ENCODE data around the gene CACNG5. TPM values are rescaled to one million over a fixed set of nuclear protein-coding genes. Genes with fewer than 3 reads are reported as not detected.

The CACNG5 gene
- total and polyA plus RNA-seq, 2 donors (not counting 1 experiment from before 2014, with no cell fraction given) = not detected

DNA sequence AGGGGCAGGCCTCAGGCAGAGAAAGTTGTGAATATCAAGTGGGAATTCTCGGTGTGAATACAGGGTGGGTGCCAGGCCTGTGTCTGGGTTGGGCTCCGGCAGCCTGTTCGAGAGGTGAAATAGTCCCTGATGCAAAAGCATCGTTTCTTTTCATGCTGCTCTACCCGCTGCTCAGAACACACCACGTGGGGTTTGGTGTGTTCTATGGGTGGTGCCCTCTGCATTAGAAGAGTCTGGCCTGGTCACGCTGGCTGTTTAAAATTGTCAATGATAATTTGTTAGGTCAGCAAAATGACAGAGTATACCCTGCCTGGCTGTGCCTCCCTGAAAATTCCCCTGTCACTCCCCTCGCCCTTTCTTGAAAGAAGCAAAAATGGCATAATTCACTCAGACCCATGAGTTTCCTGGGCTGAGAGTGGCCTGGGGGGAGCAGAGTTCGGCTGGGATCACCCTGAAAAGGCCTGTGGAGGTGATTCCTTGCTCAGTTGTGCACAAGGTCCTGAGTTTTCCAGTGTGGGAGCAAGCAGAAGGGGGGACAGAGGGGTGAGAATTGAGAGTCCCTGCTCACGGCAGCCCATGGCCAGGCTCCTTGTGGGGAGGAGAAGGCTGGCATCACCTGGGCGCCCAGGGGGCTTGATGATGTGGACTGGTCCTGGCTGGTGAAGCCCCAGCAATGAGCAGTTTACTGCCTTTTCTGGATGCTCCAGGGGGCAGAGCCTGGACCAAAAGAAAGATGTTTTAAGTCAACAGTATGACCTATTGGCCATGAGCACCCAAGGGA, 3.2 kb downstream of the CACNG5 start:
- H3K79me2 ChIP-seq (ENCODE audit: control insufficient read depth, insufficient read depth, low read length) = no peaks in the 10 kb centered on the region
- no peak overlapping the region for H3K27ac ChIP-seq (ENCODE audit: insufficient read depth, low read length)
- no peak overlapping the region for H3K4me3 ChIP-seq (replicated peaks in 1 of 4; ENCODE audit: control extremely low read depth in 1 of 4, insufficient read depth in 1 of 4, low read depth in 3 of 4, low read length in 4 of 4)
- H3K4me1 ChIP-seq (ENCODE audit: control insufficient read depth, extremely low read depth, insufficient read depth, low read length) = no peaks in the 10 kb centered on the region
- no peaks in the 10 kb centered on the region for H3K9me3 ChIP-seq (ENCODE audit: control insufficient read depth, insufficient read depth, low read depth, low read length)
- no peaks in the 10 kb centered on the region for H4K20me1 ChIP-seq (ENCODE audit: control insufficient read depth, extremely low read depth, insufficient read depth, low read length)
- DNase-seq (ENCODE audit: low read depth in 2 of 2) = no peak
- H3K27me3 ChIP-seq (ENCODE audit: control insufficient read depth, insufficient read depth, low read length) = peaks cover 30% of the 10 kb centered on the region
- H3K4me2 ChIP-seq (ENCODE audit: extremely low read depth, insufficient read depth, low read length) = no peak overlapping the region
- H3K36me3 ChIP-seq (ENCODE audit: control insufficient read depth, insufficient read depth, low read length) = no peaks in the 10 kb centered on the region
- no peak for TF ChIP-seq EZH2 (IDR thresholded peaks at IDR 0.05; ENCODE audit: low read length, missing control alignments)
- TF ChIP-seq, protein P1, sequence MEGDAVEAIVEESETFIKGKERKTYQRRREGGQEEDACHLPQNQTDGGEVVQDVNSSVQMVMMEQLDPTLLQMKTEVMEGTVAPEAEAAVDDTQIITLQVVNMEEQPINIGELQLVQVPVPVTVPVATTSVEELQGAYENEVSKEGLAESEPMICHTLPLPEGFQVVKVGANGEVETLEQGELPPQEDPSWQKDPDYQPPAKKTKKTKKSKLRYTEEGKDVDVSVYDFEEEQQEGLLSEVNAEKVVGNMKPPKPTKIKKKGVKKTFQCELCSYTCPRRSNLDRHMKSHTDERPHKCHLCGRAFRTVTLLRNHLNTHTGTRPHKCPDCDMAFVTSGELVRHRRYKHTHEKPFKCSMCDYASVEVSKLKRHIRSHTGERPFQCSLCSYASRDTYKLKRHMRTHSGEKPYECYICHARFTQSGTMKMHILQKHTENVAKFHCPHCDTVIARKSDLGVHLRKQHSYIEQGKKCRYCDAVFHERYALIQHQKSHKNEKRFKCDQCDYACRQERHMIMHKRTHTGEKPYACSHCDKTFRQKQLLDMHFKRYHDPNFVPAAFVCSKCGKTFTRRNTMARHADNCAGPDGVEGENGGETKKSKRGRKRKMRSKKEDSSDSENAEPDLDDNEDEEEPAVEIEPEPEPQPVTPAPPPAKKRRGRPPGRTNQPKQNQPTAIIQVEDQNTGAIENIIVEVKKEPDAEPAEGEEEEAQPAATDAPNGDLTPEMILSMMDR (conservative IDR thresholded peaks at IDR 0.05 in 1 of 2, IDR thresholded peaks at IDR 0.05 in 1 of 2; ENCODE audit: low read depth in 1 of 2, low read length in 2 of 2) = no peak
- H2AFZ ChIP-seq (ENCODE audit: low read length) = no peak overlapping the region
- no peak overlapping the region for H3K9ac ChIP-seq (ENCODE audit: insufficient read depth, low read length)

DNA sequence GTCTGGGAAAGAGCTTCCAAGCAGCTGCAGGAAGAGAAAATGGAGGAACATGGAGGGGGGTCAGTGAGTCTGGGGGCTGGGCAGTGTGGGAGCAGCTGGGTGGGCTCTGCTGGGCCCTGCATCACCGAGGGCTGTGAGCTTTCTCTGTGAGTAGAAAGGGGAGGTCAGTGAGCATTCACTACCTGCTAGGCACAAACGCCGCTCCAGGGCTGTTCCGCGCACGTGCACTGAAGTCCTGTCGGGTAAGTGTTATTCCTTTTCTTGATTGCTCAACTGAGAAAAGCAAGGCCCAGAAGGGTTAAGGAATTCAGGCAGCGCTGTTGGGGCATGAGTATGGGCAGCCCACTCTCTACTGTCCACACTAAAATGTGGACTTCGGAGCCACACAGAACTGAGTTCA, 4.7 kb downstream of the CACNG5 start:
- Histone ChIP-seq H3K27me3 (ENCODE audit: control insufficient read depth, insufficient read depth, low read length) (peaks cover 24% of the 10 kb centered on the region), H3K4me3 (replicated peaks in 1 of 4; ENCODE audit: control extremely low read depth in 1 of 4, insufficient read depth in 1 of 4, low read depth in 3 of 4, low read length in 4 of 4) (no peak overlapping the region), H2AFZ (ENCODE audit: low read length) (no peak overlapping the region), H4K20me1 (ENCODE audit: control insufficient read depth, extremely low read depth, insufficient read depth, low read length) (no peaks in the 10 kb centered on the region), H3K79me2 (ENCODE audit: control insufficient read depth, insufficient read depth, low read length) (no peaks in the 10 kb centered on the region), H3K36me3 (ENCODE audit: control insufficient read depth, insufficient read depth, low read length) (no peaks in the 10 kb centered on the region), H3K9me3 (ENCODE audit: control insufficient read depth, insufficient read depth, low read depth, low read length) (no peaks in the 10 kb centered on the region), H3K4me1 (ENCODE audit: control insufficient read depth, extremely low read depth, insufficient read depth, low read length) (no peaks in the 10 kb centered on the region), H3K4me2 (ENCODE audit: extremely low read depth, insufficient read depth, low read length) (no peak overlapping the region), H3K9ac (ENCODE audit: insufficient read depth, low read length) (no peak overlapping the region), H3K27ac (ENCODE audit: insufficient read depth, low read length) (no peak overlapping the region)
- DNase-seq (ENCODE audit: low read depth in 2 of 2) = no peak
- TF ChIP-seq, protein P1 (conservative IDR thresholded peaks at IDR 0.05 in 1 of 2, IDR thresholded peaks at IDR 0.05 in 1 of 2; ENCODE audit: low read depth in 1 of 2, low read length in 2 of 2) = no peak
- no peak for TF ChIP-seq EZH2 (IDR thresholded peaks at IDR 0.05; ENCODE audit: low read length, missing control alignments)

DNA sequence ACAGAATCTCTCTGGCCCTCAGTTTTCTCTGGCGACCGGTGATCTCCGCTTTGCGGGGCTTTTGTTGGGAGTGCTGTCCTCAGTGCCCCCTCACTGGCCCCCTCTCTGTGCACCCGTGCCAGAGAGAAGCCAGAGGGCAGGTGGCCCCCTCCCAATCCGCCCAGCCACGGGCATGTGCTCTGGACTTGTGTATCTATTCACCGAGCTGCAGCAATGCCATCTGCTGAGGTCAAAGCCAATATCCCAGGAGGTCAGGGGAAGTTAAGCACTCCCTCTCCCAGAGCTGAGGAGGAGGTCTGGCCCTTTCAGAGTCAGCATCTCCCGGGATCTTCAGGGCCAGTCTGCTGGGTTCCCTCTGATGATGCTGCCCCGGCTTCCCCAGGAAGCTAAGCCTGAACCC, 5.1 kb downstream of the CACNG5 start:
- no peaks in the 10 kb centered on the region for H3K36me3 ChIP-seq (ENCODE audit: control insufficient read depth, insufficient read depth, low read length)
- H4K20me1 ChIP-seq (ENCODE audit: control insufficient read depth, extremely low read depth, insufficient read depth, low read length) = no peaks in the 10 kb centered on the region
- H3K9ac ChIP-seq (ENCODE audit: insufficient read depth, low read length) = no peak overlapping the region
- TF ChIP-seq EZH2 (IDR thresholded peaks at IDR 0.05; ENCODE audit: low read length, missing control alignments) = no peak
- TF ChIP-seq, protein P1 (conservative IDR thresholded peaks at IDR 0.05 in 1 of 2, IDR thresholded peaks at IDR 0.05 in 1 of 2; ENCODE audit: low read depth in 1 of 2, low read length in 2 of 2) = no peak
- H2AFZ ChIP-seq (ENCODE audit: low read length) = no peak overlapping the region
- no peaks in the 10 kb centered on the region for H3K4me1 ChIP-seq (ENCODE audit: control insufficient read depth, extremely low read depth, insufficient read depth, low read length)
- DNase-seq (ENCODE audit: low read depth in 2 of 2) = no peak
- no peaks in the 10 kb centered on the region for H3K9me3 ChIP-seq (ENCODE audit: control insufficient read depth, insufficient read depth, low read depth, low read length)
- H3K4me3 ChIP-seq (replicated peaks in 1 of 4; ENCODE audit: control extremely low read depth in 1 of 4, insufficient read depth in 1 of 4, low read depth in 3 of 4, low read length in 4 of 4) = no peak overlapping the region
- no peaks in the 10 kb centered on the region for H3K79me2 ChIP-seq (ENCODE audit: control insufficient read depth, insufficient read depth, low read length)
- peaks cover 20% of the 10 kb centered on the region for H3K27me3 ChIP-seq (ENCODE audit: control insufficient read depth, insufficient read depth, low read length)
- no peak overlapping the region for H3K4me2 ChIP-seq (ENCODE audit: extremely low read depth, insufficient read depth, low read length)
- H3K27ac ChIP-seq (ENCODE audit: insufficient read depth, low read length) = no peak overlapping the region

Data from fibroblast of lung (primary cell).